Activated effector memory CD4-positive, alpha-beta T cell treated with anti-CD3 and anti-CD28 coated beads, Interleukin-2, amount 50 U/mL, for 16 hours (primary cell): Measurements from ENCODE around the gene GASK1A.

Experiments used
- DNase-seq: peaks from one replicate; pipeline ENCODE4 v3.0.0-alpha.2; 2020

GASK1A gene

DNA sequence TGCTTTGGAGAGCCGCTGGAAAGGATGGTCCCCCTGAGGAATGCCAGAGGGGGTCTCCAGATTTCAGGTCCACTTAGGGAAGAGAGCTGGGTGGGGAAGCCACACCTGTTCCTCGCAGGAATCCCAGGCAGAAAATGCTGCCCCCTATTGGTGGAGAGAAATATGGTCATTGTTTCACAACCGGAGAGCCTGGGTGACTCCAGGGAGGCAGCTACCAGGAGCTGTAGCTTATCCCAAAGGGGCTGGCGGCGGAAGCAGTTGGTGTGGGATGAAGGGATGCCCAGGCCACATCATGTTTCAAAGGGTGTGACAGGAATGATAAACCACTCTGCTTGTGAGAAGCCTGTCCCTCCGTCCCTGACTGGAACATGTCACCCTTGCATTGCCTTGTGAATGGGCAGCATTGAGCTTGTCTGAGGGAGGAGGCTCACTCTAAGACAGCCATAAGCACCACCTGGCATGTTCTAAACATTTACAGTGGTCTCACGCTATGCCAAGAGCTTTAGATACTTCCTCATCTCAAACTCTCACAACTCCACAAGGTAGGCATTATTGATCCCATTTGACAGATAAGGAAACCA is 92.3 kb downstream of the GASK1A start:
- DNase-seq, result no peak

DNA sequence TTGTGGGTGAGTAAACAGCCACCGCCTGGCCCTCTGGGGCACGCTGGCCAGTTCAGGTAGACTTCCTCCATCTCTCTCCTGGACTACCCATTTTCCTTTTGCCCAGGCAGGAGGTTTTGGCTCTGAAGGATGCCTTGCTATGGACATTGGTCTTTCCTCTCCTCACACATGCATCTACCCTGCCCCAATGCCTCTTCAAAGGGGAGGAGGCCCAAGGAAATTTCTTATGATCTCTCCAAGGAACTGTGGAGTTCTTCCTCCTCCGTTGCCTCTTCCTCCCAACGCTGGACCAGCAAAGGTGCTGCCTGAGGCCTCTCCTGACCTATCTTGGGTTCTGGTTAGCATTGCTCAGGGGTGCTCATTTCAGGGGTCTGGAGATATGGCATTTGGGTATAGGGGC is 93.2 kb downstream of the GASK1A start:
- DNase-seq, result no peak

DNA sequence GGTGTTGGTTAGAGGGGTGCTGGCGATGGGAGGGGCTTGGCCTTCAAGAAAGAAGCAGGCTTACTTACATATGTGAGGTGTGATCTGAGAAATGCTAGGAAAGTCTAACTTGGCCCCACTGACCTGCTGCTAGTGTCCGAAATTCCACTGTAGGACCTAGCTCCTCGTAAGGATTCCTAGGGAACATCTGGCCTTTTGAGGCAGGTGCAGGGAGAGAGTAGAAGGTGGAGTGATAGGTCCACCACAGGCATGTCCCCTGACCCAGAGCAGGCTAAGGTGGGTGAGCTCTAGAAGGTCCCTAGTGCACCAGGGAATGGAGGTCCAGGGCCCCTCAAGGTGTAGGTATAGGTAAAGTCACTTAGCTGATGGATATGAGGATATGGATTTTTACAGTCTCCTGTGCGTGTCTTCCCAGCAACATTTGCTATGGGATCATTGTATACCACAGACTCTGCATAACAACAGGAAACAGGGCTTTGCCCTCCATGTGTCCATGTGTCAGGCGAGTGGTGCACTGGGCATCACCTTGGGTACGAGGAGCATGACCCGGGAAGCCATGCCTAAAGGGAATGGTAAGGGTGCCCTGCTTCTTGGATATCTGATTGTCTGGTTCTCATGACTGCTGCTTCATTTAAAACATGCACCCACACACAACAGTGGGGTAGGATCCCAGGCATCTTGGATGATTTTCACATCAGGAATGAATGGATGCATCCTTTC is 94.2 kb downstream of the GASK1A start:
- no peak for DNase-seq

DNA sequence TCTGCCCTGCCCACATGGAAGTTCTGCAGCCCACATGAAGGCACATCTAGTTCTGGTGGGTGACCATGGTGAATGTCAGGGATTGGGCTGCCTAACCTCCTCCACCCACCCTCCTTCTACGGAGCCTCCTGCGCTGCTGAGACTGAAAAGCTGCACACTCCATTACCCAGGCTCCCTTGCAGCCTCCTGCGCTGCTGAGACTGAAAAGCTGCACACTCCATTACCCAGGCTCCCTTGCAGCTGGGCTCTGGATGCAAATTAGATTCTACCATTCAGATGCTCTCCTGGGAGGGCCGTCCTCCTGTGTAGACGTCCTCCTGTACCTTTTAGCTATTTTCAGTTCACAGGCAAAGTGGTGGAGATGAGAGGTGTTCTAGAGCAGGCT is 94.7 kb downstream of the GASK1A start:
- no peak for DNase-seq

DNA sequence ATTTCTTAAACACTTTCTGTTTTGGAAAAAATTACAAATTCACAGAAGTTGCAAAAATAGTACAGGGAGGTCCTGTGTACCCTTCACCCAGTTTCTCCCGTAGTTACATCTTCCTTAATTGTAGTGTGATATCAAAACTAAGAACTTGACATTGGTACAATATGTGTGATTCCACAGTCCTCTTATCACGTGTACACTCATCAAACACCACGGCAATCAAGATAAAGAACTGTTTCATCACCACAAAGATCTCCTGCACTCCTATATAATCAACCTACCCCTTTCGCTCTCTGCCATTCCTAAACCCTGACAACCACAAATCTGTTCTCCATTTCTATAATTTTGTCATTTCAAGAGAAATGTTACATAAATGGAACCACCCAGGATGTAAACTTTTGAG is 95.4 kb downstream of the GASK1A start:
- DNase-seq, result no peak

DNA sequence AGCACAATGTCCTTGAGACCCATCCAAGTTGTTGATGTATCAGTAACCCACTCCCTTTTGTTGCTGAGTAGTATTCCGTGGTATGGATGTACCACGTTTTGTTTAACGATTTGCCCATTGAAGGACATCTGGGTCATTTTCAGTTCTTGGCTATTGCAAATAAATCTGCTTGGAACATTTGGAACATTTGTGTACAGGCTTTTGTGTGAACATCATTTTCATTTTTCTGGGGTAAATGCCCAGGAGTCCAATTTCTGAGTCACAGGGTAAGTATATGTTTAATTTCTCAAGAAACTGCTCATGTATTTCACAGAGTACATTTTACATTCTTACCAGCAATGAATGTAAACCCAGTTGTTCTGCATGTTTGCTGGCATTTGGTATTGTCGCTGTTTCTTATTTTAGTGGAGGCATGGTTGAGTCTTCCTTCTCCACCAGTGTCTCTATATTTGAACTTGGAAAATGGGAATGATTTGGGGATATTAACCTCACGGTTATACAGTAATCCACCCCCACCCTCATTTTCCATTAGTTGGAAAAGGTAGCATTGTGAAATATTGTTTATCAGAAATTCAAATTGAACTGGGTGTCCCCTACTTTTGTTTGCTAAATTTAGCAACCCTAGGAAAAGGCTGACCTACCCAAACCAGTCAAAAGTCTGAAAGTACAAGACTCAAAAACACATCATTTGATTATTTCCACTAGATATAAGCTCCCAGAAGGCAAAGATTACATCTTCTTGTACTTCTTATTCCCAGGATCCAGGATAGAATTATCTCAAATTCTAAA is 96.0 kb downstream of the GASK1A start:
- DNase-seq, result no peak

DNA sequence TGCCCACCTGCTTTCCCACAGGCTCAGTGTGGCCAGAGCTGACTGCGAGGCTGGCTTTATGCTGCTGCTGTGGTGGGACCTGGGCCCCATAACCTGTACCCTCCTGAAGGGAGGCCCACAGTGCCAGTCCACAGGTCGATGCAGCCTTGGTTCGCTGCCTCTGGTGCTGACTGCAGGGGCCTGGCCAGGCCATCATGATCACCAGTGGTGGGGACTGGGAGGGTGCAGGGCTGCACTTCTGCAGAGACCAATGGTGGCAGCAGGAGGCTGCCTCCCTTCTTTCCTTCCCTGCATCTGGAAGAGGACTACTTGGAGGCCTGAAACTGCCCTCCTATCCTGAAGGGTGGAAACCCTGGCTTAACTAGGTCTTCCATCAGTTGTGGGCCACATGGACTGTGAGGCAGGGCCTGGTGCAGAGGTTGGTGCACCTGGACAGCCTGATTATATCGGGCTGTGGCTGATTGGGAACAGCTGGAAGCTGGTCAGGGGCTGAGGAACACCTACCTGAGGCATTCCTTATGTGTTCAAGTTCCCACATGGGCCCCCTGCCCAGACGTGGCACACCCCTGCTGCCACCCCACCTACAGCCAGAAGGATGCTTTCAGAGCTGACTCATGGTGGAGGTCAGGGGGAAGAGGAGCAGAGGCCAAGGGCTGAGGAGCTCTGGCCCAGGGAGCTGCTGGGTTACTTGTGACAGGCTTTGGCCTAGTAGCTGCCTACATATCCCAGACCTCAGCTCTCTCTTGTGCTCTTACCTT is 97.0 kb downstream of the GASK1A start:
- DNase-seq, result no peak

DNA sequence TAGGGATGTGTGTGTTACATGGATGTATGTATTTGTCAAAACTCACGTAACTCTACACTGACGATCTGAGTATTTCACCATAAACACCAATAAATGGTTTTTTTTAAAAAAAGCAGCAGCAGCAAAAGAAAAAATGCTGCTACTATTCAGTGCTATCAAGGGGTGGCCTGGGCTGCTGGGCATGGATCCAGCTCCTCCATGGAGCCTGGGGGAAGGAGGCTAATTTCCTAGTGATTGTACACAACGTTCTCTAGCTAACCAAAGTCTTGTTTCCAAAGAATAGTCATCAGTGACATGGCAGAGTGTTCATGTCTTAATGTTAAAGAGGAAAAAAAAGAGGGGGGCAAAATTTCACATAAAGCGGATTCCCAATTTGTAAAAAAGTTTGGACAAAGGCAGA is 97.7 kb downstream of the GASK1A start:
- no peak for DNase-seq

DNA sequence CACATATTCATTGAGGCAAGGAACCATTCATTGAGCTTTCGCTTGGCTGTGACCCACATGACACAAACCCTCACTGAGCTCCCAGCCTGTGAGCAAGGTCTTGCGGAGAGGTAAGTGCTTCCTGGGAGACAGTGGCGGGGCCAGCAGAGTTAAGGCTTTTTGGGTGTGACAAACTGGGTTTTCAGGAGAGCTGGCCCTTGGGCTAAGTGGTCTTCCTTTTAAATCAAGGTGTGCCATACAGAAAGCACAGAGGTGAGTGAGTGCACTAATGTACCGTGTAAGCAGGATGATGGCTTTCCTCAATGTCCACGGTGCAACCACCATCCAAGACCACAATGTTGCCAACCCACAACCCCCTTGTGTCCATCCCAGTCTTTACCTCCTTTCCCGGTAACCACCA is 98.2 kb downstream of the GASK1A start:
- no peak for DNase-seq

DNA sequence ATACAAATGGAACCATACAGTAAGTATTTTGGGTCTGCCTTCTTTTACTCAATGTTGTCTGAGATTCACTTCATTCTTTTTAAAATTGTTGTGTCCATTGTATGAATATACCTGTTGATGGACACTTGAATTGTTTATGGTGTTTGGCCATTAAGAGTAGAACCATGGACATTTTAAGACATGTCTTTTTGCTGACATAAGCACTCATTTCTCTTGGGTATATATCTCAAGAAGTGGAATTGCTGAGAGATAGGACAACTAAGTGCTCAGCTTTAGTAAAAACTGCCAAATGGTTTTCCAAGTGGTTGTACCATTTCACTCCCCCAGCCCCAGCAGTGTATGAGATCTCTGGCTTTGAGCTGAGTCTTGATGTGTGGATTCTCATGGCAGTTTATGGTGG is 98.6 kb downstream of the GASK1A start:
- DNase-seq, result no peak

DNA sequence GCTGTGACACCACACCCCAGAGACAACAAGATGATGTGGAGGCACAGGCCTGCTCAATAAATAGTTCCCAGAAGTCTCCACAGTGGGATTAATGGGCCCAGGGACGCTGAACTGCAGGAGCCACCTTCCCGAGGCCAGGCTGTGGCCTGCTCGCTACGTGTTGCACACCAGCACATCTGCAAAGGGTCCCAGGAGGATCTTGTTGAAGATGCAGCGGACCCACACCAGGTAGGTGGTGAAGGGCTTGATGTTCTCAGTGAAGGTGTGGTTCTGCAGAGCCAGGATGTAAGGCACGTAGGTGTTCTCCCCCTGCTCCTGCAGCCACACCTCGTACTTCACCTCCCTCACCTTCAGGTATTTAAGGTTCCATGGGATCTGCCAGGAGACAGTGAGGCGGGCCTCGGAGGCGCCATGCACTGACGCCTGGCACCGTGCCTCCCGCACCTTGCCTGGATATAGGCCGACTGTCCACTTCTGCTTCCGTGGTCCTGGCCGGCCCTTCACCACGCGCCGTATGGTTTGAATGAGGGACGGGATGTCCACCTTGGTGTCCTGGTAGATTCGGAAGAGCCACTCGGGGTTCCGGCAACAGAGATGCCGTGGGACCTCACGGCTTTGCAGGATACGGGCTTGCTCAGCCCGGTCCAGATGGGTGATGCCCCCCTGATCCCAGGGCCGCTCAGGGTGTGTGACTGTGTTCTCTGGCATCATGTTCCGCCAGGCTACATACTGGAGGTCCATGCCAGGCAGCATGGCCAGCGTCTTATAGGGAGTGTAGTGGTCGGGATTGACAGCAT is 100.6 kb downstream of the GASK1A start:
- no peak for DNase-seq

DNA sequence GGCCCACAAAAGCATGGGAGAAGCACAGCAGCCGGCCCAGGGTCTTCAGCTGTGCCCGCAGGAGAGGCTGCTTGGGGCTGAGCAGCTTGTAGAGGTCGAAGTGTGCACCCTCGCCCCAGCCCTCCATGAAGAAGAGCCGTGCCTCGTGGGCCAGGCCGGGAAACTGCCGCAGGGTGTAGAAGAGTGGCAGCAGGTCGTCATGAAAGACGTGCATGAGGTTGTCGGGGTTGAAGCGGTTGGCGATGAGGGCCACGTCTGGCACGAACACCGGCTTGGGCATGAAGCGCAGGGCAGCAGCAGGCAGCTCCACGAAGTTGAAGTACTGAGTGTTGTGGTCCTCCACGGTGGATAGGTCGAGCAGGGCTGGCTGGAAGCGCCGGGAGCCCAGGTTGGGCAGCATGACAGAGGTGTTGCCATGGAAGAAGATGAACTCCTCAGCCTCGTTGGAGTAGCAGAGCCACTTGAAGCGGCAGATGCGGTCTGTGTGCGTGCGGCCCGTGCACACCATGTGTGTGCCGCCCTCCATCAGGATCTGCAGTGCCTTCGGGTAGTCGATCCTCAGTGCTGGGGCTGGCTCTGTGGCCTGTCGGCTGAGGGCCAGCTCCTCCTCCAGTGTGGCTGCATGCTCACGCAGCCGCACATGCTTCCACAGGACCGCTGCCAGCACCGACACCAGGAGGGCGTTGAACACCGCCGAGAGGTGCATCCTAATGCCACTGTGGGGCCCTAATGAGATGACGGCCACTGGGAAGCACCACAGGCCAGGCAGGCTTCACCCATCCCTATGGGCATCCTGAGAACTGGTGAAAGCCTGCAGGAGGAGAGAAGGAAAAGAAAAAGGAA is 101.8 kb downstream of the GASK1A start:
- no peak for DNase-seq

DNA sequence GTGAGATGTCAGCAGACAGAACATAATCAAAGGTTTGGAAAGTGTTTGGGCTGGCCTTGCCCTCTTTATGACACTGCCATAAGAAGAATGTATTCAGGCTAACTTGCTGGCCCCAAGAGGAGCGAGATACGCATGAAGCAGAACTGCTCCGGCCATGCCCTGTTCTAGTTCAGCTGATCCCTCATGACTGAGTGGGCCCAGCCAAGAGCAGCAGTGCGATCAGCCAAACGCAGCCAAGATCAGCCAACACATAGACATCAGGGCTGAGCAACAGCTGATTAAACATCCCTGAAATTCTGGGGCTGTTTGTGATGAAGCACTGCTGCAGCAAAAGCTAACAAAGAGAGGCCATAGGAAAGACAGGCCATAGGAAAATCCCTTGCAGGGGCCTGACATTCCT is 102.7 kb downstream of the GASK1A start:
- DNase-seq, result no peak

DNA sequence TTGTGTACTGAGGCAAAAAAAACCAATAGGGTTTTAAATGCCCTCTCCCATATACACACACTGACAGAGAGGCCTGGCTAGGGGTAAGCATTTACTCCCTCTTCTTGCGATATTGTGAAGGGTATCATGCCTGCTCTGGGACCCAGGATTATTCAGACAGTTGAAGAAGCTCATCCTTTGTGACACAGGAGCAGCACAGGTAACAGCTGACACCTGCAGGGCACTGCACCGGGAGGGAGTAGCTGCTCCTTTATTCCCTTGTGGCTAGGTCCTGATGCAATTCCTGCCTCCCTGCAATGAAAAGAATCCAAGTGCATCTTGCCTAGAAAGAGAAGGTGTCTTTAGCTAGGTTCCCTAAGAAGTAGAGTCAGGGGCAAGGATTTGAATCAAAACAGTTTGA is 103.3 kb downstream of the GASK1A start:
- DNase-seq, result no peak

DNA sequence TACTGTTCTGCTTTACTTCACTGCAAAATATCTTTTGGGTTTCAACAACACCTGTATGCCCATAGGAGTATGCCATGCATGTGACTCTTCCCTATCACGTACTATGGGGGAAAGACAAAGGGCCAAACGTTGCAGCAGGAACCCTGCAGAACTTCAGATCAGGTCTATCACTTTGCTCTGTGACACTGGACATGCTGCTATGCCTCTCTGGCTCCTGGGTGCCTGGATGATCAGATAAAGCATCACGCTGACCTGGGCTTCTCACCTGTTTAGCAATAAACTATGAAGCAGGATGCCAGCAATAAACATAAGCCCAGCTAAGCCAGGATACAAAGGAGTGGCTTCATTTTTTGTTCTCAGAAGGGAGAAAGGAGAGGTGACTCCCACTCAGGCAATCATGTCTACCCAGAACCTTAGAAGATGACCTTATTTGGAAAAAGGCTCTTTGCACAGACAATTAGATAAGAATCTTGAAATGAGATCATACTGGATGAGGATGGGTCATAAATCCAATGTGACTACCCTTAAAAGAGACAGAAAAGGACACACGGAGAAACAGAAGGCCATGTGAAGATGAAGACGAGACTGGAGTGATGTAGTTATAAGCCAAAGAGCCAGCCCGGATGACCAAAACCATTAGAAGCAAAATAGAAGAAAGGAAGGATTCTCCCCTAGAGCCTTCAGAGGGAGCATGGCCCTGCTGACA is 107.5 kb downstream of the GASK1A start:
- DNase-seq, result no peak

DNA sequence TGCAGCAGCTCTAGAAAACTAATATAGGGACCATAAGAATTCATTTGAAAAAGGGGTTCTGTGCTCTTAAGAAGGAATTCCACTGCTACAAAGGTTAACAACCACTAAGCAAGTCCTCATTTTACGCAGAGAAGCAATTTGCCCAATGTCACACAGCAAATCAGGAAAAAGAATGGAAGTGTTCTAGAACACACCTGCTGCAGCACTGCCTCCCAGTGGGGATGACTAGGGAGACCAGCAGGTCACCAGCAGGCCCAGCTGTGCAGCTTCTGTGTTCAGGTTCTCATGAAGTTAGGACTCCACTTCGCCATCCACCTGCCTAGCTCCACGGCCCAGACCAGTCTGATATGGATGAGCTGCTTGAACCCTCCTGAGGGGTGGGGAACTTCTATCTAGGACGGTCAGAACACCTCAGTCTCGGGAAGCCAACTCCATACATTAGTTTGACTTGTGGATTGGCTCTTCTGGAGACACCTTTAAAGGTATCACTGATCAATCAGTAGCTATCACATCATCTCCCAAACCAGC is 108.2 kb downstream of the GASK1A start:
- DNase-seq, result no peak

DNA sequence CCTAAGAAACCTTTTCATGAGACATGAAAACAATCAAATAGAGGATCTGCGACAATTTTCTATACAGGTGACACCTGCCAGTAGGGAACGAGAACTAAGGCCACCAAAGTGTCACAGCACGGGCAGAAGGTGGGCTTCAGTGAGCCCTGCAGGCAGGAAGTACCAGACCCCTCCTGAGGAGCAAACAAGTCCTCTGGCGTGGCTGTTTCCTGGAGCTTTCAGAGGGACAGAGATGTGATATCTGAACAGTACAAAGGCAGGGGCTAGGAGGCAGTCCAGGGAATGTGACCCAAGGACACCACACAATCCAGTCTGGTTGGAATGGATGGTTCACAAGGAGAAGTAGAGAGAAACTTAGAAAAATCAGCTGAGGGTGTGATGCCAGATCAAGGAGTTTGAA is 110.0 kb downstream of the GASK1A start:
- DNase-seq, result no peak

DNA sequence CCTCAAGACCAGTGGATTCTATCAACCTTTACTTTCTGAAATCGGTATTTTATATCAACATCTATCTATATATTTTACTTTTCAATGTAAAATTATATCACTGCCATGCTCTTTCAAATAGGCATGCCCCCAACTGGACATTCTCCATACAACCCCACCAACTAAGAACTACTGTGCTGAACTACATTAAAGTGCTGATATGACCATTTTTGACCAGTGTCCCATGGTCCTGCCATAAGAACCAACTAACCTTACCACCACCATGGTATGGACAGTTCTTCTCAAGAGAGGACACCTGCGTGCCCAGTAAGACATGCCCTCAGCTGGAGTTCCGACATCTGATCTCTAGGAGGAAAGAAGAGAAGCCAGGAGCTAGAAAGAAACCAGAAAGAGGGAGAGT is 111.1 kb downstream of the GASK1A start:
- DNase-seq, result no peak

DNA sequence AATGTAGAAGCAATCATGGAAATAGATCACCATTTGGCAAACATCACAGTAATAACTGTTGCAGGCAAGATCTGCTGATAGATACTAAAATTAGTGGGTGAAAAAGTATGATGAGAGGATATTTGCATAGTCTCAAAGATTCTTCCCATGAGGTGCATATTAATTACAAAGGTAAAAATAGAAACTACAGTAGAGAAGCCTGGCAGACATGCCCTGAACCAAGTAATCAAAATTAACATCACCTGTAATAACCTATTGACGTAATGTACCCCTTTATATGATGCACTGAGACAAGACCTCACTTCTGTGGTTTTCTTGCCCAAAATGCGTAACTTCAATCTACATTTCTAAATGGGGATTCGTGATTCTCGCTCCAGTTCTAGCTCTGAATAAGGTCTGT is 112.4 kb downstream of the GASK1A start:
- DNase-seq, result no peak

DNA sequence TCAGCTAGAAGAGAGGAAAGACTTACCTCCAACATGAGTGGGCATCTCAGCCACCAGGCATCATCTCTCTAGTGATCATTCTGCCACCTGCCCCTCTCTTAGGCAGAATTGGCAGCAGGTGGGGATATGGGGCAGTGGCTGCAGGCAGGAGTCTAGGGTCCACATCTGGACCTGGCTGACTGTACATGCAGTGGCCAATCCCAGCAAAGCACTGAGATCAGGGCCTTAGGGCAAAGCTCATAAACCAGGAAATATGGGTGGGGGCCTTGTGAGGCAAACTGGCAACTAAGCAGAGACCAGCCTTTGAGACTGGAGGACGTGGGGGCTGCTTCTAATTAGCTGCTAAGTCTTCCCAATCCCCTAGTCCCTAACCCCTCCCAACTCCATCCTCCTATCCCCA is 113.9 kb downstream of the GASK1A start:
- no peak for DNase-seq

DNA sequence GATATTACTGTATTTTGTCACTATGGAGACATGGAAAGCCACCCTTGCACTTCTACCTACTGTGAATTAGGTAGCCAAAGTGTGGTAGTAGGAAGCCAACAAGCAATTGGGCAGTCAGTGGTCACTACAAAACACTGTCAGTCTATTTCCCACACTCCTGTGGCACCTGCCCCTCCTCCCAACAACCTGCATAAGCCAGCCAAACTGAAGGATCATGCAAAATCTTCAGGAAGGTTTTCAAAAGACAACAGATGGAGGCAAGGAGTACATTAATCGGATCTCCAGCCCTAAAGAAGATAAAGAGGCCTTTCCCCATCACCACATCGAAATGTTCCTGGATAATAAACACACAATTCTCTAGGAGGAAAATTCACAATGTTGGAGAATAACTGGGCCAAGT is 114.9 kb downstream of the GASK1A start:
- no peak for DNase-seq
